HepG2 (cell line): ENCODE measurements around the gene SNURF. TPM values are rescaled to one million over a fixed set of nuclear protein-coding genes. Genes with fewer than 3 reads are reported as not detected.
"Not testable (repeated sequence)": the region's sequence is repeated elsewhere in the genome, so short reads cannot be mapped to it uniquely, and the experiment has no call there.

ENCODE experiments used
- ATAC-seq: fragments of 200-7000 bp; cut with Tn5 transposase; 3 replicates; pipeline ENCODE4 v1.9.1; 2020; ENCODE audit warnings: mild to moderate bottlenecking, moderate library complexity
- BruUV-seq: library from RNA; stranded (reverse); fragments of 400-500 nt; replicated peaks from 2 replicates; lab custom pipeline; 2021; lab: Mats Ljungman, UMichigan
- CTCF ChIA-PET: fragments of 300-600 bp; formaldehyde crosslinking; extraction: SDS; loops from one replicate; lab custom pipeline; 2021; ENCODE audit warnings: low total read pairs, inconsistent platforms, low intra/inter-chr PET ratio; lab: Yijun Ruan, JAX
- POLR2A ChIA-PET: fragments of 350-600 bp; sonication (Branson Sonifier 250); formaldehyde crosslinking; loops from one replicate; lab custom pipeline; 2020; ENCODE audit warnings: antibody characterized with exemption, inconsistent platforms; lab: Yijun Ruan, JAX
- DNase-seq: peaks from one replicate; pipeline ENCODE4 v3.0.0-alpha.2; 2015; ENCODE audit warnings: low spot score
- FAIRE-seq: peaks from 3 replicates; lab custom pipeline; 2011; peaks lifted over from hg19 to GRCh38; lab: Jason Lieb, UNC
- H2AFZ ChIP-seq: one replicate; pipeline ENCODE4 v1.6.1; 2011; ENCODE audit warnings: low read length, inconsistent platforms
- H3K27ac ChIP-seq: fragments of 300-600 bp; 3 replicates; pipeline ENCODE4 v1.8.0; 2011; ENCODE audit warnings: mixed run types, mild to moderate bottlenecking, mixed read lengths, low read length, inconsistent platforms; ENCODE audit not compliant: insufficient read depth; ENCODE audit errors: extremely low read length
- H3K27me3 ChIP-seq, 2 experiments: fragments of 200-600 bp in 1 of 2; 2 replicates in 1 of 2; 3 replicates in 1 of 2; pipeline versions ENCODE4 v1.6.0 to v1.8.0; 2011; ENCODE audit warnings: low read length in 2 of 2, mild to moderate bottlenecking in 2 of 2, moderate library complexity in 2 of 2, inconsistent platforms in 1 of 2; ENCODE audit not compliant: insufficient read depth in 2 of 2, control insufficient read depth in 1 of 2
- H3K36me3 ChIP-seq, 2 experiments: fragments of 200-600 bp in 1 of 2; replicated peaks in 1 of 2; 2 replicates in 1 of 2; 3 replicates in 1 of 2; pipeline versions ENCODE4 v1.5.1 to v1.8.0; 2011; ENCODE audit warnings: low read length in 2 of 2, inconsistent platforms in 1 of 2; ENCODE audit not compliant: insufficient read depth in 2 of 2, control insufficient read depth in 1 of 2
- H3K4me1 ChIP-seq: 2 replicates; pipeline ENCODE4 v1.5.1; 2012; ENCODE audit warnings: low read length, inconsistent platforms; ENCODE audit not compliant: insufficient read depth
- H3K4me2 ChIP-seq: 2 replicates; pipeline ENCODE4 v1.6.0; 2011; ENCODE audit warnings: low read depth, low read length, inconsistent platforms
- H3K4me3 ChIP-seq, 3 experiments: fragments of 200-600 bp in 1 of 3; sonication (generic), shearing (Covaris generic) in 1 of 3; replicated peaks in 1 of 3; 2 replicates each; pipeline ENCODE4 v1.5.1; 2011 to 2016; ENCODE audit warnings: low read length in 3 of 3, inconsistent platforms in 2 of 3, low read depth in 2 of 3, mild to moderate bottlenecking in 2 of 3, control low read depth in 1 of 3, mixed read lengths in 1 of 3; ENCODE audit not compliant: insufficient read depth in 1 of 3
- H3K79me2 ChIP-seq: one replicate; pipeline ENCODE4 v1.6.1; 2011; ENCODE audit warnings: low read length, inconsistent platforms; ENCODE audit not compliant: insufficient read depth
- H3K9ac ChIP-seq: 2 replicates; pipeline ENCODE4 v1.6.0; 2011; ENCODE audit warnings: mild to moderate bottlenecking, low read depth, low read length, inconsistent platforms; ENCODE audit not compliant: insufficient read depth
- H3K9me3 ChIP-seq: 2 replicates; pipeline ENCODE4 v1.5.1; 2012; ENCODE audit warnings: mild to moderate bottlenecking, low read length
- H4K20me1 ChIP-seq: 2 replicates; pipeline ENCODE4 v1.6.0; 2011; ENCODE audit warnings: inconsistent platforms, mild to moderate bottlenecking, low read length, moderate library complexity; ENCODE audit not compliant: insufficient read depth
- EHMT2 ChIP-seq: fragments of 200-600 bp; sonication (generic); IDR thresholded peaks from 2 replicates; pipeline ENCODE4 v1.7.0; 2017; ENCODE audit warnings: antibody characterized with exemption, low read depth, low read length, borderline replicate concordance
- HNRNPH1 ChIP-seq: fragments of 200-400 bp; formaldehyde crosslinking; optimal IDR thresholded peaks from 2 replicates; pipeline ENCODE3; 2017; ENCODE audit warnings: mild to moderate bottlenecking, low read depth, low read length
- IKZF1 ChIP-seq: fragments of 450-650 bp; IDR thresholded peaks from 2 replicates; pipeline ENCODE4 v1.7.1; 2016
- KAT8 ChIP-seq: IDR thresholded peaks from 2 replicates; pipeline ENCODE4 v1.6.1; 2016; ENCODE audit warnings: missing genetic modification reagents, missing compliant biosample characterization
- ZNF121 ChIP-seq: sonication (generic); formaldehyde crosslinking; IDR thresholded peaks from 2 replicates; pipeline ENCODE4 v1.5.0; 2020; ENCODE audit warnings: mild to moderate bottlenecking, missing genetic modification reagents
- ZNF589 ChIP-seq: sonication (generic); formaldehyde crosslinking; conservative IDR thresholded peaks from 2 replicates; pipeline ENCODE4 v1.8.0; 2022; ENCODE audit warnings: mild to moderate bottlenecking, moderate library complexity, missing genetic modification reagents
- WGBS: methylation state at CpG from one replicate; pipeline ENCODE4 v1.1.6; 2017; ENCODE audit warnings: low lambda C conversion rate; 5-methylcytosine and 5-hydroxymethylcytosine counted together
- in situ Hi-C: cut with HindIII; loops from 2 replicates; pipeline ENCODE4 v1.10.0; 2017; ENCODE audit warnings: low pct_unique_long_range_greater_than_20kb; ENCODE audit not compliant: extremely low pct_ligation_motif_present
- intact Hi-C: fragments of 100-400 bp; cut with micrococcal nuclease; formaldehyde crosslinking; loops from one replicate; pipeline ENCODE4 v1.10.0; 2022; ENCODE audit not compliant: unreplicated experiment
- polyA plus RNA-seq, 8 experiments: library from polyadenylated mRNA; depleted of rRNA in 3 of 8; stranded (reverse) in 7 of 8; unstranded in 1 of 8; fragments of >200 nt; fragmentation: Illumina TruSeq in 4 of 8; extraction: Trizol in 4 of 8; gene quantifications; 2 replicates each; pipeline versions ENCODE4 v1.2.1 to v1.2.3, GENCODE V29; 2011 to 2016; ENCODE audit warnings: low read depth in 4 of 8, missing spikeins in 1 of 8, mixed read lengths in 1 of 8; ENCODE audit not compliant: insufficient read depth in 1 of 8
- total RNA-seq, 5 experiments: library from RNA; depleted of rRNA; stranded (reverse); fragments of >200 nt; fragmentation: Illumina TruSeq; extraction: Trizol; gene quantifications; 2 replicates each; pipeline ENCODE4 v1.2.3, GENCODE V29; 2016; ENCODE audit warnings: low read depth in 1 of 5
- TF ChIP-seq, protein P1 (sequence below): sonication (generic); formaldehyde crosslinking; IDR thresholded peaks from 2 replicates; pipeline ENCODE4 v1.5.1; 2020; ENCODE audit warnings: missing genetic modification reagents, mild to moderate bottlenecking, borderline replicate concordance
- TF ChIP-seq, protein P2 (sequence below): IDR thresholded peaks from 2 replicates; pipeline ENCODE4 v1.6.1; 2016; ENCODE audit warnings: low read depth, missing genetic modification reagents, missing compliant biosample characterization
- TF ChIP-seq, protein P3 (sequence below): sonication (generic); formaldehyde crosslinking; IDR thresholded peaks from 2 replicates; pipeline ENCODE4 v1.5.0; 2020; ENCODE audit warnings: mild to moderate bottlenecking, missing genetic modification reagents

The SNURF gene
- total and polyA plus RNA-seq, 2 of the 13 experiments (the other 11 are each of a cell fraction or from before 2014, with no cell fraction given), result 2.1 to 7.6 TPM

DNA sequence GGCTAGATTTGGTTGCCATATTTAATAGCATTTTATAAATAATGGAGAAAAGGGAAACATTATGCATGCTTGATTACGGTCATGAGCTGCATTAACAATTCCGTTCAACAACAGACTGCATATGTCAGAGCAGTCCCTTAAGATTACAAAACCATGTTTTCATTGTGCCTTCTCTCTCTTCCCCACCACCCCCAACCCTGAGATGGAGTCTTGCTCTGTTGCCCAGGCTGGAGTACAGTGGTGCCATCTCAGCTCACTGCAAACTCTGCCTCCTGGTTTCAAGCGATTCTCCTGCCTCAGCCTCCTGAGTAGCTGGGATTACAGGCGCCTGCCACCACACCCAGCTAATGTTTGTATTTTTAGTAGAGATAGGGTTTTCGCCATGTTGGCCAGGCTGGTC, 17.9 kb downstream of the SNURF start:
- H2AFZ ChIP-seq, H4K20me1 ChIP-seq, H3K9ac ChIP-seq, H3K27me3 ChIP-seq, H3K27ac ChIP-seq, H3K4me2 ChIP-seq, intact Hi-C loops, H3K79me2 ChIP-seq, POLR2A ChIA-PET, ATAC-seq, H3K4me3 ChIP-seq: not testable (repeated sequence)
- peaks cover 0 to 42% of the 10 kb centered on the region in 2 experiments; a peak in 4 of 5 replicates for H3K36me3 ChIP-seq
- WGBS, result 61% methylated on average over 5 of the region's 5 CpGs
- 0 out of 2 replicates have a peak, but pooled peaks have one; percentile 12 for TF ChIP-seq ZNF121
- TF ChIP-seq, all 625 proteins: peak for 1; not testable (repeated sequence) for 624
- BruUV-seq, H3K4me1 ChIP-seq, FAIRE-seq, in situ Hi-C loops, DNase-seq, CTCF ChIA-PET: not testable (repeated sequence)
- peaks cover 62% of the 10 kb centered on the region for H3K9me3 ChIP-seq

DNA sequence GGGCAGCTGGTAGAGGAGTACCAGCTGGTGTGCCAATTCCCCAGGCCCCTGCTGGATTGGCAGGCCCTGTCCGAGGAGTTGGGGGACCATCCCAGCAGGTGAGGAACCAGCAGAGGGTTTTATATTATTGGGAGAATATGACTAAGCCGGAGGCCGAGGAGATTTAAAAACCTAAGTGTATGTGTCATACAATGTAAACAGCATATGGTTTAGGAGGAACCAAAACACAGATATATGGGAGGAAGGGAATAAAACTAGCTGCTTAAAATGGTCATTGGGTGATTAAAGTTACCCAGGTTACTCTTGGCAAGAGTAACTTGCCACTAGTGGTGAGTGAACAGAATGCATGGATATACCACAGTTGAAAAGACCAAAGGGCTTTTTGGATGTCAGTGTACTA, 22.1 kb downstream of the SNURF start:
- no TSS peak for BruUV-seq
- Histone ChIP-seq H3K4me1 (no peaks in the 10 kb centered on the region), H4K20me1 (no peaks in the 10 kb centered on the region), H3K4me3 (no peak overlapping the region), H2AFZ (no peak overlapping the region), H3K27ac (no peak overlapping the region), H3K4me2 (no peak overlapping the region), H3K36me3 (peaks cover 0 to 32% of the 10 kb centered on the region in 2 experiments; a peak in 4 of 5 replicates), H3K9me3 (peaks cover 66% of the 10 kb centered on the region), H3K79me2 (no peaks in the 10 kb centered on the region), H3K27me3 (no peaks in the 10 kb centered on the region), H3K9ac (no peak overlapping the region)
- WGBS, result 67% methylated on average over 3 of the region's 3 CpGs
- ATAC-seq (peak; percentile 39; the same call in 1 of the 3 replicates), DNase-seq (no peak), FAIRE-seq (no peak)
- ChIA-PET CTCF (no interaction called here), POLR2A (no interaction called here)
- in situ Hi-C loops (no loop called here), intact Hi-C loops (no loop called here)
- TF ChIP-seq KAT8 (CRISPR knock-in tag) (no peak), ZNF589 (CRISPR knock-in tag) (no peak), HNRNPH1 (no peak), EHMT2 (no peak), IKZF1 (no peak)
- TF ChIP-seq, protein P1, sequence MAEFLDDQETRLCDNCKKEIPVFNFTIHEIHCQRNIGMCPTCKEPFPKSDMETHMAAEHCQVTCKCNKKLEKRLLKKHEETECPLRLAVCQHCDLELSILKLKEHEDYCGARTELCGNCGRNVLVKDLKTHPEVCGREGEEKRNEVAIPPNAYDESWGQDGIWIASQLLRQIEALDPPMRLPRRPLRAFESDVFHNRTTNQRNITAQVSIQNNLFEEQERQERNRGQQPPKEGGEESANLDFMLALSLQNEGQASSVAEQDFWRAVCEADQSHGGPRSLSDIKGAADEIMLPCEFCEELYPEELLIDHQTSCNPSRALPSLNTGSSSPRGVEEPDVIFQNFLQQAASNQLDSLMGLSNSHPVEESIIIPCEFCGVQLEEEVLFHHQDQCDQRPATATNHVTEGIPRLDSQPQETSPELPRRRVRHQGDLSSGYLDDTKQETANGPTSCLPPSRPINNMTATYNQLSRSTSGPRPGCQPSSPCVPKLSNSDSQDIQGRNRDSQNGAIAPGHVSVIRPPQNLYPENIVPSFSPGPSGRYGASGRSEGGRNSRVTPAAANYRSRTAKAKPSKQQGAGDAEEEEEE (CRISPR knock-in tag), result no peak
- TF ChIP-seq, protein P2, sequence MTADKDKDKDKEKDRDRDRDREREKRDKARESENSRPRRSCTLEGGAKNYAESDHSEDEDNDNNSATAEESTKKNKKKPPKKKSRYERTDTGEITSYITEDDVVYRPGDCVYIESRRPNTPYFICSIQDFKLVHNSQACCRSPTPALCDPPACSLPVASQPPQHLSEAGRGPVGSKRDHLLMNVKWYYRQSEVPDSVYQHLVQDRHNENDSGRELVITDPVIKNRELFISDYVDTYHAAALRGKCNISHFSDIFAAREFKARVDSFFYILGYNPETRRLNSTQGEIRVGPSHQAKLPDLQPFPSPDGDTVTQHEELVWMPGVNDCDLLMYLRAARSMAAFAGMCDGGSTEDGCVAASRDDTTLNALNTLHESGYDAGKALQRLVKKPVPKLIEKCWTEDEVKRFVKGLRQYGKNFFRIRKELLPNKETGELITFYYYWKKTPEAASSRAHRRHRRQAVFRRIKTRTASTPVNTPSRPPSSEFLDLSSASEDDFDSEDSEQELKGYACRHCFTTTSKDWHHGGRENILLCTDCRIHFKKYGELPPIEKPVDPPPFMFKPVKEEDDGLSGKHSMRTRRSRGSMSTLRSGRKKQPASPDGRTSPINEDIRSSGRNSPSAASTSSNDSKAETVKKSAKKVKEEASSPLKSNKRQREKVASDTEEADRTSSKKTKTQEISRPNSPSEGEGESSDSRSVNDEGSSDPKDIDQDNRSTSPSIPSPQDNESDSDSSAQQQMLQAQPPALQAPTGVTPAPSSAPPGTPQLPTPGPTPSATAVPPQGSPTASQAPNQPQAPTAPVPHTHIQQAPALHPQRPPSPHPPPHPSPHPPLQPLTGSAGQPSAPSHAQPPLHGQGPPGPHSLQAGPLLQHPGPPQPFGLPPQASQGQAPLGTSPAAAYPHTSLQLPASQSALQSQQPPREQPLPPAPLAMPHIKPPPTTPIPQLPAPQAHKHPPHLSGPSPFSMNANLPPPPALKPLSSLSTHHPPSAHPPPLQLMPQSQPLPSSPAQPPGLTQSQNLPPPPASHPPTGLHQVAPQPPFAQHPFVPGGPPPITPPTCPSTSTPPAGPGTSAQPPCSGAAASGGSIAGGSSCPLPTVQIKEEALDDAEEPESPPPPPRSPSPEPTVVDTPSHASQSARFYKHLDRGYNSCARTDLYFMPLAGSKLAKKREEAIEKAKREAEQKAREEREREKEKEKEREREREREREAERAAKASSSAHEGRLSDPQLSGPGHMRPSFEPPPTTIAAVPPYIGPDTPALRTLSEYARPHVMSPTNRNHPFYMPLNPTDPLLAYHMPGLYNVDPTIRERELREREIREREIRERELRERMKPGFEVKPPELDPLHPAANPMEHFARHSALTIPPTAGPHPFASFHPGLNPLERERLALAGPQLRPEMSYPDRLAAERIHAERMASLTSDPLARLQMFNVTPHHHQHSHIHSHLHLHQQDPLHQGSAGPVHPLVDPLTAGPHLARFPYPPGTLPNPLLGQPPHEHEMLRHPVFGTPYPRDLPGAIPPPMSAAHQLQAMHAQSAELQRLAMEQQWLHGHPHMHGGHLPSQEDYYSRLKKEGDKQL (CRISPR knock-in tag), result no peak
- TF ChIP-seq, protein P3, sequence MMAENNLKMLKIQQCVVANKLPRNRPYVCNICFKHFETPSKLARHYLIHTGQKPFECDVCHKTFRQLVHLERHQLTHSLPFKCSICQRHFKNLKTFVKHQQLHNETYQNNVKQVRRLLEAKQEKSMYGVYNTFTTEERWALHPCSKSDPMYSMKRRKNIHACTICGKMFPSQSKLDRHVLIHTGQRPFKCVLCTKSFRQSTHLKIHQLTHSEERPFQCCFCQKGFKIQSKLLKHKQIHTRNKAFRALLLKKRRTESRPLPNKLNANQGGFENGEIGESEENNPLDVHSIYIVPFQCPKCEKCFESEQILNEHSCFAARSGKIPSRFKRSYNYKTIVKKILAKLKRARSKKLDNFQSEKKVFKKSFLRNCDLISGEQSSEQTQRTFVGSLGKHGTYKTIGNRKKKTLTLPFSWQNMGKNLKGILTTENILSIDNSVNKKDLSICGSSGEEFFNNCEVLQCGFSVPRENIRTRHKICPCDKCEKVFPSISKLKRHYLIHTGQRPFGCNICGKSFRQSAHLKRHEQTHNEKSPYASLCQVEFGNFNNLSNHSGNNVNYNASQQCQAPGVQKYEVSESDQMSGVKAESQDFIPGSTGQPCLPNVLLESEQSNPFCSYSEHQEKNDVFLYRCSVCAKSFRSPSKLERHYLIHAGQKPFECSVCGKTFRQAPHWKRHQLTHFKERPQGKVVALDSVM, result no peak
